H1 (cell line): Measurements from ENCODE around the gene MUC22. TPM values are rescaled to one million over a fixed set of nuclear protein-coding genes. Genes with fewer than 3 reads are reported as not detected.
"Not testable (repeated sequence)": the region's sequence is repeated elsewhere in the genome, so short reads cannot be mapped to it uniquely, and the experiment has no call there.

Experiments used
- CTCF ChIA-PET: fragments of 300-600 bp; sonication (Branson Sonifier 250); formaldehyde crosslinking; loops from one replicate; lab custom pipeline; 2021; ENCODE audit not compliant: partially characterized antibody; lab: Charles Lee
- POLR2A ChIA-PET: fragments of 300-600 bp; sonication (Branson Sonifier 250); formaldehyde crosslinking; loops from one replicate; lab custom pipeline; 2021; ENCODE audit warnings: inconsistent platforms; ENCODE audit not compliant: partially characterized antibody; lab: Charles Lee
- DNase-seq, 2 experiments: peaks; one replicate each; pipeline versions ENCODE4 v3.0.0 to v3.0.0-alpha.2; 2010 to 2022; ENCODE audit warnings: low spot score in 2 of 2, low read depth in 1 of 2, mixed read lengths in 1 of 2
- FAIRE-seq: peaks from 2 replicates; lab custom pipeline; 2011; peaks lifted over from hg19 to GRCh38; lab: Jason Lieb, UNC
- H2AFZ ChIP-seq: 2 replicates; pipeline ENCODE4 v1.8.1; 2012; ENCODE audit warnings: low read length, inconsistent platforms
- H2AK5ac ChIP-seq: 2 replicates; pipeline ENCODE4 v1.6.1; 2013; ENCODE audit warnings: low read depth, low read length
- H2BK120ac ChIP-seq: replicated peaks from 2 replicates; pipeline ENCODE3; 2013; ENCODE audit warnings: low read depth, low read length, inconsistent platforms
- H2BK12ac ChIP-seq: 2 replicates; pipeline ENCODE4 v1.6.1; 2013; ENCODE audit warnings: low read depth, low read length
- H2BK15ac ChIP-seq: 2 replicates; pipeline ENCODE4 v1.6.1; 2013; ENCODE audit warnings: low read length
- H2BK20ac ChIP-seq: 2 replicates; pipeline ENCODE4 v1.6.1; 2013; ENCODE audit warnings: low read length
- H2BK5ac ChIP-seq: 2 replicates; pipeline ENCODE4 v1.6.1; 2013; ENCODE audit warnings: low read depth, low read length
- H3K14ac ChIP-seq: 2 replicates; pipeline ENCODE4 v1.6.1; 2013; ENCODE audit warnings: inconsistent platforms; ENCODE audit not compliant: insufficient read length
- H3K18ac ChIP-seq: 2 replicates; pipeline ENCODE4 v1.6.1; 2013; ENCODE audit warnings: low read length; ENCODE audit errors: extremely low read depth
- H3K23ac ChIP-seq: 2 replicates; pipeline ENCODE4 v1.6.1; 2013; ENCODE audit warnings: inconsistent platforms; ENCODE audit not compliant: insufficient read length
- H3K23me2 ChIP-seq: 2 replicates; pipeline ENCODE4 v1.6.1; 2013; ENCODE audit warnings: low read depth, low read length
- H3K27ac ChIP-seq: 2 replicates; pipeline ENCODE4 v1.6.1; 2011; ENCODE audit warnings: low read depth, low read length, inconsistent platforms
- H3K27me3 ChIP-seq, 4 experiments: replicated peaks in 1 of 4; 1 replicate in 1 of 4; 2 replicates in 3 of 4; pipeline versions ENCODE4 v1.6.1 to v1.8.1; 2011 to 2013; ENCODE audit warnings: low read length in 3 of 4, mild to moderate bottlenecking in 3 of 4, inconsistent platforms in 2 of 4, mixed read lengths in 2 of 4, moderate library complexity in 1 of 4; ENCODE audit not compliant: control insufficient read depth in 3 of 4, insufficient read depth in 3 of 4; ENCODE audit errors: extremely low read depth in 1 of 4
- H3K36me3 ChIP-seq, 4 experiments: 2 replicates each; pipeline versions ENCODE4 v1.6.1 to v1.8.1; 2011 to 2013; ENCODE audit warnings: mild to moderate bottlenecking in 4 of 4, low read length in 3 of 4, moderate library complexity in 2 of 4, control low read depth in 1 of 4, inconsistent platforms in 1 of 4; ENCODE audit not compliant: insufficient read depth in 4 of 4, control insufficient read depth in 2 of 4
- H3K4ac ChIP-seq: replicated peaks from 2 replicates; pipeline ENCODE3; 2013; ENCODE audit warnings: low read length, low read depth, mixed read lengths, inconsistent platforms; ENCODE audit not compliant: insufficient read length
- H3K4me1 ChIP-seq, 4 experiments: replicated peaks in 1 of 4; 1 replicate in 1 of 4; 2 replicates in 3 of 4; pipeline versions ENCODE4 v1.6.1 to v1.8.1; 2011 to 2013; ENCODE audit warnings: low read length in 3 of 4, inconsistent platforms in 2 of 4, mixed read lengths in 1 of 4; ENCODE audit not compliant: insufficient read depth in 4 of 4, control insufficient read depth in 3 of 4
- H3K4me2 ChIP-seq, 2 experiments: 2 replicates each; pipeline versions ENCODE4 v1.6.1 to v1.8.1; 2011 to 2013; ENCODE audit warnings: low read depth in 2 of 2, low read length in 2 of 2, control low read depth in 1 of 2, inconsistent platforms in 1 of 2, mild to moderate bottlenecking in 1 of 2; ENCODE audit not compliant: insufficient read depth in 1 of 2
- H3K4me3 ChIP-seq, 4 experiments: fragments of 200-600, 300-600 bp in 1 of 4; sonication (generic), shearing (Covaris generic), sonication (Bioruptor Twin) in 1 of 4; 2 replicates each; pipeline versions ENCODE4 v1.5.1 to v1.8.1; 2011 to 2016; ENCODE audit warnings: low read length in 4 of 4, low read depth in 3 of 4, control low read depth in 2 of 4, inconsistent platforms in 2 of 4, mild to moderate bottlenecking in 2 of 4, mixed read lengths in 1 of 4, moderate library complexity in 1 of 4; ENCODE audit not compliant: insufficient read depth in 2 of 4; ENCODE audit errors: extremely low read depth in 1 of 4
- H3K56ac ChIP-seq: replicated peaks from 2 replicates; pipeline ENCODE3; 2013; ENCODE audit warnings: low read depth, mild to moderate bottlenecking, mixed read lengths, low read length, inconsistent platforms; ENCODE audit not compliant: insufficient read length
- H3K79me1 ChIP-seq: 2 replicates; pipeline ENCODE4 v1.6.1; 2013; ENCODE audit warnings: low read depth, low read length, control low read depth
- H3K79me2 ChIP-seq, 2 experiments: 2 replicates each; pipeline versions ENCODE4 v1.6.1 to v1.8.1; 2012 to 2013; ENCODE audit warnings: low read length in 2 of 2, mild to moderate bottlenecking in 2 of 2, inconsistent platforms in 1 of 2; ENCODE audit not compliant: insufficient read depth in 2 of 2, control insufficient read depth in 1 of 2
- H3K9ac ChIP-seq, 4 experiments: replicated peaks in 1 of 4; 1 replicate in 1 of 4; 2 replicates in 3 of 4; pipeline versions ENCODE4 v1.6.1 to v1.8.1; 2011 to 2013; ENCODE audit warnings: low read depth in 3 of 4, low read length in 3 of 4, control low read depth in 2 of 4, mild to moderate bottlenecking in 2 of 4, moderate library complexity in 2 of 4, inconsistent platforms in 1 of 4; ENCODE audit errors: extremely low read depth in 1 of 4
- H3K9me3 ChIP-seq, 2 experiments: 2 replicates each; pipeline versions ENCODE4 v1.6.1 to v1.8.1; 2012 to 2013; ENCODE audit warnings: mild to moderate bottlenecking in 2 of 2, moderate library complexity in 2 of 2, control low read depth in 1 of 2, inconsistent platforms in 1 of 2, low read depth in 1 of 2, low read length in 1 of 2, mixed read lengths in 1 of 2; ENCODE audit not compliant: insufficient read depth in 2 of 2
- H4K20me1 ChIP-seq, 2 experiments: replicated peaks in 1 of 2; 2 replicates each; pipeline versions ENCODE3 to v1.8.1; 2011 to 2013; ENCODE audit warnings: inconsistent platforms in 2 of 2, low read length in 2 of 2, mild to moderate bottlenecking in 1 of 2; ENCODE audit not compliant: insufficient read depth in 2 of 2, control insufficient read depth in 1 of 2
- H4K5ac ChIP-seq: 2 replicates; pipeline ENCODE4 v1.6.1; 2013; ENCODE audit warnings: low read length, low read depth, mixed read lengths, inconsistent platforms; ENCODE audit not compliant: insufficient read length
- H4K8ac ChIP-seq: 2 replicates; pipeline ENCODE4 v1.8.0; 2013; ENCODE audit warnings: mild to moderate bottlenecking, moderate library complexity, low read length, inconsistent platforms; ENCODE audit not compliant: insufficient read depth; ENCODE audit errors: extremely low read depth
- H4K91ac ChIP-seq: replicated peaks from 2 replicates; pipeline ENCODE3; 2013; ENCODE audit warnings: low read length, mixed read lengths, inconsistent platforms; ENCODE audit not compliant: insufficient read length
- WGBS, 2 experiments: shearing (Covaris generic) in 1 of 2; methylation state at CpG; one replicate each; pipeline versions ENCODE4 v1.1.6 to v1.1.7; 2013 to 2015; ENCODE audit warnings: low lambda C conversion rate in 2 of 2, mixed read lengths in 2 of 2, inconsistent platforms in 1 of 2, low coverage in 1 of 2, missing lambda C conversion rate in 1 of 2; ENCODE audit not compliant: insufficient replicate concordance in 2 of 2, insufficient coverage in 1 of 2, insufficient read length in 1 of 2; ENCODE audit errors: extremely low coverage in 1 of 2, missing lambda C conversion rate in 1 of 2; 5-methylcytosine and 5-hydroxymethylcytosine counted together
- polyA plus RNA-seq, 7 experiments: library from polyadenylated mRNA; depleted of rRNA in 3 of 7; stranded (reverse) in 5 of 7; unstranded in 2 of 7; fragments of >200 nt in 5 of 7; fragments of 200-250 nt in 2 of 7; gene quantifications; 1 replicate in 5 of 7; 2 replicates in 1 of 7; 4 replicates in 1 of 7; pipeline versions ENCODE4 v1.2.1 to v1.2.3, GENCODE V29; 2011 to 2013; ENCODE audit warnings: missing spikeins in 2 of 7, mixed read lengths in 2 of 7
- total RNA-seq: library from RNA; stranded (reverse); fragmentation: NEBNext Ultra II Directional; extraction: Animal tissue kit (Norgen Biotek cat#: 25700); gene quantifications from 2 replicates; pipeline ENCODE4 v1.2.1, GENCODE V29; 2021

Gene MUC22
- total and polyA plus RNA-seq, 2 of the 8 experiments (the other 6 are each of a cell fraction or from before 2014, with no cell fraction given): 0.02 TPM; not detected in 1

DNA sequence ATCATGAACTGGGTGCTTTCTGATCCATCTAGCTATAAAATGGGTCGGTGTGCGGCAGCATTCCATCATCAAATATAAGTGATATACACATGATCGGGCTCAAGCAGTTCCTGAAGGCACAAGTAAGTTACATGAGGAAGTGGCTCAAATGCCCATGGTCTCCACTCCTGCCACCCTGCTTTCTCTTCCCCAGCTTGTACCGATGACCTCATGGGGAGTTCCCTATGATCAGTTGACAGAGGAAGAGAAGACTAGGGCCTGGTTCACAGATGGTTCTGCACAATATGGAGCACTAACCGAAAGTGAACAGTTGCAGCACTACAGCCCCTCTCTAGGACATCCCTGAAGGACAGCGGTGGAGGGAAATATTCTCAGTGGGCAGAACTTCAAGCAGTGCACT is 41.1 kb upstream of the MUC22 start:
- H3K4ac ChIP-seq, H3K27me3 ChIP-seq, H2AK5ac ChIP-seq, H2BK20ac ChIP-seq, H3K4me2 ChIP-seq, H3K27ac ChIP-seq, H3K23ac ChIP-seq, DNase-seq, H2BK15ac ChIP-seq, H3K79me2 ChIP-seq, H3K56ac ChIP-seq, H3K4me1 ChIP-seq, H3K23me2 ChIP-seq, H3K4me3 ChIP-seq, H3K79me1 ChIP-seq, H2BK120ac ChIP-seq, H4K20me1 ChIP-seq, H4K5ac ChIP-seq, H3K18ac ChIP-seq, H4K8ac ChIP-seq, H3K9me3 ChIP-seq, H3K36me3 ChIP-seq, H2BK12ac ChIP-seq, FAIRE-seq, H4K91ac ChIP-seq, H3K9ac ChIP-seq, POLR2A ChIA-PET, H2BK5ac ChIP-seq, H2AFZ ChIP-seq, H3K14ac ChIP-seq: not testable (repeated sequence)
- WGBS, 2 experiments: 90% methylated on average over 6 of the region's 6 CpGs; no CpG with 5 or more reads in 1 of the 2 experiments
- CTCF ChIA-PET: interaction anchor here (1.0 to 3.4 kb wide), 5 partner anchors 8 to 102 kb away, joined by 3 to 10 read pairs (median 3); no protein-coding TSS in a partner anchor
